ENCODE data around the gene ARSI. TPM values are rescaled to one million over a fixed set of nuclear protein-coding genes. Genes with fewer than 3 reads are reported as not detected.

Gene ARSI
- total RNA-seq, 2 donors from 2014 or later: not detected

DNA sequence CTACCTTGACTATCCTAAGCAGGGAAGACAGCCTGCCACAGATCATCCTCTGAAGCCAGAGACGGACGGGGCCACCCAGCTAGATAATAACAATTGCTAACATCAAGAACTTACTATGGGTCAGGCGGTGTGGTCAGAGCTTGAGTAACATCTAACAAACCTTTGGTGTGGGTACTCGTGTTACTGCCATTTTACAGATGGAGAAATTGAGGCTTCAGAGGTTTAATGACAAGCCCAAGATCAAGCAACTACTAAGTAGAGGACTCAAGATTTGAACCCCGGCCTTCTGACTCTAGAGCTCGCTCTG lies 16.7 kb upstream of the ARSI start:
- ATAC-seq (replicated peaks): no peak
- Mint-ChIP-seq H3K27ac (no peak overlapping the region), H3K27me3 (peaks cover 5% of the 10 kb centered on the region), H3K4me3 (no peak overlapping the region), H3K9me3 (no peaks in the 10 kb centered on the region), H3K36me3 (ENCODE audit: low read depth) (no peaks in the 10 kb centered on the region), H3K4me1 (no peaks in the 10 kb centered on the region)

DNA sequence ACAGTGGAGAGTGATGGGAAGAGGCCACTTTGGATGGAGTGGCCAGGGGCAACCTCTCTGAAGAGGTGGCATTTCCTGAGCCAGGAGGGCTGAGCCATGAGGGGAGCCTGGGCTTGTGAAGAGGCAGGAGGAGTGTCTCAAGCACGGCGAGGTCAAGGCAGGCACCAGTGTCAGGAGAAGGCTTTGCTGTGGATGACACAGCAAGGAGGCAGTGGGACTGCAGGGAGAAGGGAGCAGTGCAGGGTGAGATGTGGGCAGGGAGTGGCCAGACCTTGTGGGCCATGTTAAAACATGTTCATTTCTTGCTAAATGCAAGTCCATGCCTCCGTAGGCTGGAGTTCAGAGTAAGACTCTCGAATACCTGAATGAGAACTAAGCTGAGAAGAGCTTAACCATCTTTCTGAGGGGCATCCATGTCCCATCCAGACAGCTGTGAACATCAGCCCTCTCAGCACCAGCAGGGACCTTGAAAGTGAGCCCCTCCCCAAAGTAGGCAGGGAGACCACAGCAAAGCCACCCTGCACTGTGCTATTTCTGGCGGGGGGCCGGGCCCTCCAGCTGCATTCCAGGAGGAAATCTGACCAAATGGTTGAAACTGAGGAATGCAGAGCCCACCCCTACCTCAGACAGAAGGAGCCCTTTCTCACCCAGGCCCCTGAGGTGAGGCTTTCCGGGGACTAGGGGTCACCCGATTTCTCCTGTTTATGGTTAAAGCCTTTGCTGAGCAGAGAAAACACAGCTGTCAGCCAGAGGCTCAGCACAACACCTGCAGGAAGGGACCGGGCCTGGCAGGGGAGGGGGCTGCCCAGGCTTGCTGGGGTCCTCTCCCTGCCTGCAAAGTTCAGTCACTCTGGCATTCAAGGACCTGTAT lies 16.1 kb upstream of the ARSI start:
- no peaks in the 10 kb centered on the region for H3K4me1 Mint-ChIP-seq
- no peak overlapping the region for H3K4me3 Mint-ChIP-seq
- no peak overlapping the region for H3K27ac Mint-ChIP-seq
- no peaks in the 10 kb centered on the region for H3K9me3 Mint-ChIP-seq
- ATAC-seq (replicated peaks): no peak
- peaks cover 5% of the 10 kb centered on the region for H3K27me3 Mint-ChIP-seq
- H3K36me3 Mint-ChIP-seq (ENCODE audit: low read depth): no peaks in the 10 kb centered on the region

DNA sequence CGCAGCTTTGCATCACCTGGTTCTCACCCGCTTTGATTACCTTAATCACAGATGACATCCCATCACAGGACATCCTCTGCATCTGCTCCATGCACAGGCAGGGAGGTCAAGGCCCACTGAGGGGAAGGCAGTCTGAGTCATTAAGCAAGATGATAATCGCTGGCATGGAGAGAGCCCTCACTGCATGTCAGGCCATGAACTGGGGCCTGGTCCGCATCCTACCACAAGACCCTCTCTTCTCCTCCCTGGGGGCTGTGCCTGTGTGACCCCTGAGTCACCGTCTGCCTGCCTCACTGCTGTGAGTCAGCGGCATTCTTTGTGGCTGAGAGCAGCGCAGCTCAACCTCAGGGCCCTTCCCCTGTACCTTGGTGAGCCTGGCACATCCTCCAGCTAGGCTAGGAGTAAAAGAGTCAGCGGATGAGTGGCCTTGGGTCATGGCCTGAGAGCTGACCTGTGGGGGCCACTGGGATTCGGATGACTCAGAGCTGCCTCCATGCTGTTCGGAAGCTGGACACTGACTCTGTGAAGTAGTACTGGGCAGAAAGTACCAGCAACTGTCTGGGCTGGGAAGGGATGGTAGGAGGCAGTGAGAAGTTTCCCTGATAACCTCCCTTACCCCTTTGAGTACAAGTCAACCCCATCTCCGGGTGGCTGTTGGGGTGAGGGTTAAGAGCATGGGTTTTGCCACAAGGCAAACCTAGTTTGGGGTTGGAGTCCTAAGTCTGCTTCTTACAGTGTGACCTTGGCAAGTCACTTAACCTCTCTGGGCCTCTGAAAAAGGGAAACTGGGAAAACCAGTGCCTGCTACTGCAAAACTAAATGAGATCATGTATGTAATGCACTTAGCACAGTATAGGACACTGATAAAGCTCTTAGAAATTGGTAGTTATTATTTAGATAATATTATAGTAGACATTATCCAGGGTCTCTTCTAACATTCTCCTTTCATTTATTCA lies 14.6 kb upstream of the ARSI start:
- H3K4me3 Mint-ChIP-seq: no peak overlapping the region
- H3K9me3 Mint-ChIP-seq: no peaks in the 10 kb centered on the region
- no peaks in the 10 kb centered on the region for H3K4me1 Mint-ChIP-seq
- peak; percentile 83 for ATAC-seq (replicated peaks)
- H3K27me3 Mint-ChIP-seq: peaks cover 5% of the 10 kb centered on the region
- H3K36me3 Mint-ChIP-seq (ENCODE audit: low read depth): no peaks in the 10 kb centered on the region
- H3K27ac Mint-ChIP-seq: no peak overlapping the region

DNA sequence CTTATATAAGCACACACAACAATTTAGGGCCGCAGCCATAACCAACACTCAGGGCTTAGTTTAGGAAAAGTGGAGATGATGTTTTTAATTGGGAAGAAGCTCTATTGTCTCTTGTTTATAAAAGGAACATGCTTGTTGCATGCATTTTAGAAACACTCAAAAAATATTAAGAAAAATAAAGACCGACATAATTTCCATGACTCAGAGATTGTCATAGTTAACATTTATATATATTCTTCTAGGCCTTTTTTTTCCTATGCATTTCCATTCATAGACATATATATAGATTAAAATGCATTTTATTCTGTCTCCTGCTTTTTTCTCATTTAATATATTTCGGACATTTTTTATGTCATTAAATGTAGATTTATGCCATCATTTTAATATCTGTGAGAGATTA lies 13.6 kb upstream of the ARSI start:
- ATAC-seq (replicated peaks): no peak
- Mint-ChIP-seq H3K27me3 (peaks cover 5% of the 10 kb centered on the region), H3K27ac (no peak overlapping the region), H3K9me3 (no peaks in the 10 kb centered on the region), H3K4me1 (no peaks in the 10 kb centered on the region), H3K4me3 (no peak overlapping the region), H3K36me3 (ENCODE audit: low read depth) (no peaks in the 10 kb centered on the region)

DNA sequence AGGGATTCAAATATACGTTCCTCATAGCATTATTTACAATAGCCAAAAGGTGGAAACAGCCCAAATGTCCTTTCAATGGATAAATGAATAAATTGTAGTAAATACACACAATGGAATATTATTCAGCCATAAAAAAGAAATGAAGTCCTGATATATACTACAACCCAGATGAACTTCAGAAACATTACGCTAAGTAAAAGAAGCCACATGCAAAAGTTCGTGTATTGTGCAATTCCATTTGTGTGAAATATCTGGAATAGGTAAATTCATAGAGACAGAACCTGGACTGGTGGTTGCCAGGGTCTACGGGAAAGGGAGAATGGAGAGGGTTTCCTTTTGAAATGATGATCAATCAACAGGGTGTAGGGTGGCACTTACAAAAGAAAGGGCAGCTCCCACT lies 12.5 kb upstream of the ARSI start:
- Mint-ChIP-seq H3K4me1 (no peaks in the 10 kb centered on the region), H3K36me3 (ENCODE audit: low read depth) (no peaks in the 10 kb centered on the region), H3K27ac (no peak overlapping the region), H3K4me3 (no peak overlapping the region), H3K9me3 (no peaks in the 10 kb centered on the region), H3K27me3 (peaks cover 5% of the 10 kb centered on the region)
- no peak for ATAC-seq (replicated peaks)

DNA sequence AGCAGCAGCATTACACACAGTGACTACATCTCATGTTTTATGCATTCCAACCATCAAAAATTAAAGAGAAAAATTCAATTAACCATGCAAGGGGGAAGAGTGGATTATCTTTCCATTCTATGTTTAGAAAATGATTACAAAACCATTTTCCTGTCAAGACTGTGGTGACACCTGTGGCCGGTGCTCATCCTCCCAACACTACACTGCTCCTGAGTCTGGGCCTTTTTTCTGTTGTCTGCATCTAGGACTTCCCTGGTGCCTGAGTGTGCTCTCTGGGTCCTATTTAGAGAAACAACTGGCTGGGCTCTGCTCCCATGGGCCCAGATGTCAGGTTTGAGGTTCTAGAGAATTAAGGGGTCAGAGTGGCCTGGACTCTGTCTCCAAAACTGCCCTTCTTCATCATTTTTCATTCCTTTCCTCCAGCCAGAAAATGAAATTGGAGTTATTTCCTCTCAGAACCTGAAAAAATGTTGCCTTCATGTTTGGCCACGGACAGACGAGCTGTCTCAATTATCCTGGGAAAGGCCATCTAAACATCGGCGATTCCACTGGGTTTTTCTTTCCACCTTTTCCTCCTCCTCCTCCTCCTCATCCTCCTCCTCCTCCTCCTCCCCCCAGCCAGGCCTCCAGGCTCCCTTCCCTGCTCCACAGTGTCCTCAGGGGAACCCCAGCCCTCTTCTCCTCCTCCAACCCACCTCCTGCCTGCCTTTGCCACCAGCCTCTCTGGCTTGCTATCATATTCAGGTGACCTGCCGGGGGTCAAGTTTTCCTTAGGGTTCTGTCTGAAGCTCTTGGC lies 11.4 kb upstream of the ARSI start:
- Mint-ChIP-seq H3K27me3 (peaks cover 5% of the 10 kb centered on the region), H3K27ac (no peak overlapping the region), H3K9me3 (no peaks in the 10 kb centered on the region), H3K36me3 (ENCODE audit: low read depth) (no peaks in the 10 kb centered on the region), H3K4me3 (no peak overlapping the region), H3K4me1 (no peaks in the 10 kb centered on the region)
- no peak for ATAC-seq (replicated peaks)

DNA sequence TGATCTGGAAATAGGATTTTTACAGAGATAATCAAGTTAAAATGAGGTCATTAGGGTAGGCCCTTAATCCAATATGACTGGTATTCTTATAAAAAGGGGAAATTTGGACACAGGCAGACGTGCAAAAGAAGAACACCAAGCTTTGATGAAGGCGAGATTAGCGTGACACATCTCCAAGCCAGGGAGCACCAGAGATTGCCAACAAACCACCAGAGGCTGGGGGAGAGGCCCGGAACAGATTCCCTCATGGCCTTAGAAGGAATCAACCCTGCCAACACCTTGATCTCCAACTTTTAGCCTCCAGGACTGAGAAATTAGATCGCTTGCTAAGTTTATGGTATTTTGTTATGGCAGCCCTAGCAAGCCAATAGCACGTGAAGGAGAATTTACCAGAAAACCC lies 10.8 kb upstream of the ARSI start:
- H3K27me3 Mint-ChIP-seq: peaks cover 3% of the 10 kb centered on the region
- no peak overlapping the region for H3K27ac Mint-ChIP-seq
- no peaks in the 10 kb centered on the region for H3K4me1 Mint-ChIP-seq
- ATAC-seq (replicated peaks): no peak
- H3K4me3 Mint-ChIP-seq: no peak overlapping the region
- H3K9me3 Mint-ChIP-seq: no peaks in the 10 kb centered on the region
- H3K36me3 Mint-ChIP-seq (ENCODE audit: low read depth): no peaks in the 10 kb centered on the region

DNA sequence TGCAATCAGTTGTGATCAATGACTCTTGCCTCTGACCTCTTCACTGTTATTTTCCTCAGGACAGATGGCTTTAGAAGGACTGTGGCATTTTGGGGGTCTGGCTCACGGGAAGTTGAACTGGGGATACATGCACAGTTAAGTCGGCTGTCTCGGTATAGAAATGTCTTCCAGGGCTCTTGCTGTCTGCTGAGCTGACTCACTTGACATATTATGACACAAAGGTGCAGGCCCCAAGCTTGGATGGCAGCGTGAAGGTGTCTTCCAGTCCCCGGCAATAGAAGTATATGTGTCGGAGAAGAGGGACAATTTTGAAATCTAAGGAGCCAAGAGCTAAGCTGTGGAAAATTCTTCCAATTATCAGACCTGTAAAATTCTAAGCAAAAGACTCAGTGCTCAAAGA lies 9.8 kb upstream of the ARSI start:
- Mint-ChIP-seq H3K36me3 (ENCODE audit: low read depth) (no peaks in the 10 kb centered on the region), H3K27me3 (no peaks in the 10 kb centered on the region), H3K9me3 (no peaks in the 10 kb centered on the region), H3K4me3 (no peak overlapping the region), H3K4me1 (no peaks in the 10 kb centered on the region), H3K27ac (no peak overlapping the region)
- no peak for ATAC-seq (replicated peaks)

DNA sequence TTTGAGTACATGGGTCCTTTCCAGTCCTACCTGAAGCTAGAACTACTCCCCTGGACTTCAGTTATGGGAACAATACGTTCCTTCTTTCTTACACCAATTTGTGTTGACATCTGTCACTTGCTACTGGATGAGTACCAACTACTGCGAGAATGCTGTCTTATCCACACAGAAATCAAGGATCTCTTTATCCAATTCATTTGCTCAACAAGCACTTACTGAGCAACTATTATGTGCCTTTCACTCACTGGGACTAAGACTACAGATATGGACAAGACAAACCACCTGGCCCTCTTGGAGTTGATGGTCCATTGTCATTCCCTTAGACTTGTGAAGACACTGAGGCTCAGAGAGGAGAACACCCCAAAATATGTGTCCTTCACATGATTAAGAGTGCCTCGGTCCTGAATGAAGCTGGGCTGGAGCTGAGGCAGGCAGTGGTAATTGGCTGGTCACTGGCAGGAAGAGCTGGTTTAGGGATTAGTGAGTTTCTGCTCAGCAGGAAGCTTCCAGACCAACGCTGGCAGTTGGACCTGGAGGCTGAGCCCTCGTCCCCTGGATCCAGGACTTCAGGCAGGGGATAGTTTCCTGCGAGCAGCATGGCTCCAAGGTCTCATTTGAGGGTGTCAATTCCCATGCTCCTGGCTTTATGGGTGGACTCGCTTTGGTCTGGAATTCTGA lies 8.4 kb upstream of the ARSI start:
- H3K4me1 Mint-ChIP-seq: no peaks in the 10 kb centered on the region
- H3K27me3 Mint-ChIP-seq: no peaks in the 10 kb centered on the region
- ATAC-seq (replicated peaks): no peak
- no peak overlapping the region for H3K27ac Mint-ChIP-seq
- H3K9me3 Mint-ChIP-seq: no peaks in the 10 kb centered on the region
- no peaks in the 10 kb centered on the region for H3K36me3 Mint-ChIP-seq (ENCODE audit: low read depth)
- H3K4me3 Mint-ChIP-seq: no peak overlapping the region

DNA sequence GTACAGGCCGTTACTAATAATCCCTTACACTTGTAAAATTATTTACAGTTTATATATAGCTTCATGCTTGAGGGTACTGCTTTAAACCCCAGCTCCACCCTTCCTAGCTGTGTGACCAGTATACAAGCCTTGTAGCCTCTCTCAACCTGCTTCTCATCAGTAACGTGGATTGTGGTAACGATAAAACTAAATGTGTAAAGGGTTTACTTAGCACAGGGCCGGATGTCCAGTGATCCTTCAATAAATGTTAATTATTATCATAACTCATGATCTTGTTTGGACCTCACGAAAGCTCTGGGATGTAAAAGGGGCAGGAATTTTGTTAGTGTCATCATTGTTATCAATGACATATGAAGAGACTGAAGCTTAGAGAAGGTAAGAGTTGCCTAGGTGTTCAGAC lies 7.5 kb upstream of the ARSI start:
- no peak for ATAC-seq (replicated peaks)
- no peaks in the 10 kb centered on the region for H3K9me3 Mint-ChIP-seq
- H3K36me3 Mint-ChIP-seq (ENCODE audit: low read depth): no peaks in the 10 kb centered on the region
- H3K4me3 Mint-ChIP-seq: no peak overlapping the region
- no peaks in the 10 kb centered on the region for H3K4me1 Mint-ChIP-seq
- H3K27me3 Mint-ChIP-seq: no peaks in the 10 kb centered on the region
- H3K27ac Mint-ChIP-seq: no peak overlapping the region

DNA sequence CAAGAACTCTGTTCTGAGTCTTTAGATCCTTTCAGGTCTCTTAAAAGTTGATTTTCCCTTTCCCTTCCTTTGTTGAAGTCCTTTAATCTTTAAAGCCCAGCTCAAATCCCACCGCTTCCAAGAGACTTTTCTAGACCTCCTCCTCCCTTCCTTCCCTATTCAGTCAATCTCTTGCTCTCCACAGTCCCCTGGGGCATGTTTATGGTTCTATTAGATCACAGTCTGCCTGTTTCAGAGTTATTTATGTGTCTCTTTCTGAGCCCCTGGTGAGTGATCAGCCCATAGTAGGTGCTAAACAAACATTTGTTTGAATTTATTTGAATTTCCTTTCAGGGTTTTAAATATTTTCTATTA lies 7.2 kb upstream of the ARSI start:
- Mint-ChIP-seq H3K4me1 (no peaks in the 10 kb centered on the region), H3K4me3 (no peak overlapping the region), H3K36me3 (ENCODE audit: low read depth) (no peaks in the 10 kb centered on the region), H3K9me3 (no peaks in the 10 kb centered on the region), H3K27ac (no peak overlapping the region), H3K27me3 (no peaks in the 10 kb centered on the region)
- ATAC-seq (replicated peaks): no peak

DNA sequence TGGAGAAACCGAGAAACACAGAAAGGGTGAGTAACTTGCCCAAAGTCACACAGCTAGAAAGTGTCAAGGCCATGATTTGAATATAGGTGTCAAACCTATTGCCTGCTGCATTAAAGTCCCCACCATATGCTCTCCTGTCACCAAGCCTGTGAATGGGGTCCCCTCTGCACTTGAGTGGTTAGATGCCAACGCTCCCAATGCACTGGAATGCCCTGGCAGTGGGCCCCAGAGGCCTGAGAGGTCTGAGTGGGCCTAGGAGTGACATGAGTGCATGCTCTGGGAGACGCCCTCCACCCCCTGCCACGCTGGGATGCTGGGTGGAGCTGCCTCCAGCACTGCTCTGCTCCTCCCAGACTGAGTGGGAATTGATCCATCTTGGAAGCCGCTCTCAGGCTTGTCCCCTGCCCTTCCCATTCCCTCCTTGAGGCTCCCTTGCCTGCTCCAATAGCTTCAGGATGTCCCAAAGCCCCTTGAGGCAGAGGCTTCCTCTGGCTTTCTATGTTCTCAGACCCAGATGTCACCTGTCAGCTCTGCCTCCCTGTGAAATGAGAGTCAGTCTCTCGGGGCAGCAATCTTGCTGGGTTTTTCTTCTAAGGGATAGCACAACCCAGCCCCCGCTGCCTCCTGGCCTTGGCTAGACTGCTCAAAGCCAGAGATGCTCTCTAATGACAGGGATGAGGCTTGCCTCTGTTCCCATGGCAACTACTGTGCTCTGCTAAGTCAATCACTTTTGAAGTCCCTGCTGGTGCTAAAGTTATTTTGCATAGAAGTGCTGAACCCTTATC lies 6.6 kb upstream of the ARSI start:
- no peaks in the 10 kb centered on the region for H3K9me3 Mint-ChIP-seq
- no peaks in the 10 kb centered on the region for H3K27me3 Mint-ChIP-seq
- H3K36me3 Mint-ChIP-seq (ENCODE audit: low read depth): no peaks in the 10 kb centered on the region
- no peak overlapping the region for H3K27ac Mint-ChIP-seq
- no peak for ATAC-seq (replicated peaks)
- no peak overlapping the region for H3K4me3 Mint-ChIP-seq
- H3K4me1 Mint-ChIP-seq: no peaks in the 10 kb centered on the region

DNA sequence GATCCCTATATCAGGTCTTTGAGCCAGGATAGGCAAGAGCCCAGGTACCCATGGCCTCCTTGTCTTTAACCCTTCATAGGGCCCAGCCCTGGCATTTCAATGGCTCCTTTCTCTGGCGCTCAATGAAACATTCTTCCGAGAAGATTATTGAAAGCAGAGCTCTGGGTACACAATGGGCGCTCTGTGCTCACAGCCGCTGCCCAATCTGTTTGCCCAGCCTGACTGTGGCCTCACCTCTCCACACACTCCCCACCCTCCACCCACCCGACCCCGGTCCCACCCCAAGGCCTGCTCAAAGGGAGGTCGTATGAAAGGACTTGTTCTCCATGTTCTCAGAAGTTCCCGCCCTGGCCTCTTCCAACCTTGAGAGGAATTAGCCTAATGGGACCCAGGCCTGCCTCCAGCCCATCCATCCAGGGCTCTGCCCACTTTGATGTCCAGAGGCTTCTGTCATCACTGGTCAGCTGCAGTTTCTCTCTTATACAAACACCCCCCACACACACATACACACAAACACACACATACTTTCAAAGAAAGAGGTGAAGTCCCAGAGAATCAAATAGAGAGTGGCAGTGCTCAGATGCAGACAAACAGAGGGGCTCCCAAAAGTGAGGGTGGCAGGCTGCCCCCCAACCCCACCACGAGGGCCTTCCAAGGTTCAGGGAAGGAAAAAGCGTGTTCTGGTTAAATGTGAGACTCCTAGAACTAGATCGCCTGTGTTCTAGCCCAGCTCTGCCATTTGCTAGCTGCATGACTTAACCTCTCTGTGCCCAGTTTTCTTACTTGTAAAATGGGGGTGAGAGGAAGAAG lies 5.1 kb upstream of the ARSI start:
- no peak overlapping the region for H3K27ac Mint-ChIP-seq
- no peak for ATAC-seq (replicated peaks)
- no peaks in the 10 kb centered on the region for H3K36me3 Mint-ChIP-seq (ENCODE audit: low read depth)
- peaks cover 6% of the 10 kb centered on the region for H3K27me3 Mint-ChIP-seq
- H3K4me3 Mint-ChIP-seq: no peak overlapping the region
- no peaks in the 10 kb centered on the region for H3K9me3 Mint-ChIP-seq
- no peaks in the 10 kb centered on the region for H3K4me1 Mint-ChIP-seq
